Caki2 (cell line): ENCODE measurements around the gene ARVCF. TPM values are rescaled to one million over a fixed set of nuclear protein-coding genes. Genes with fewer than 3 reads are reported as not detected.
A peak's percentile ranks its signal among the peaks of the same experiment; 100 is the strongest.

ENCODE experiments used
- DNase-seq: peaks from one replicate; pipeline ENCODE4 v3.0.0-alpha.2; 2015; ENCODE audit warnings: low read depth
- in situ Hi-C: cut with HindIII; loops from 2 replicates; pipeline ENCODE4 v1.10.0; 2016; ENCODE audit warnings: low sequenced_read_pairs, low pct_unique_long_range_greater_than_20kb, mixed read lengths
- total RNA-seq: library from RNA; depleted of rRNA; stranded (reverse); fragments of >200 nt; shearing (Covaris generic); gene quantifications from 2 replicates; pipeline ENCODE4 v1.2.3, GENCODE V29; 2014; ENCODE audit warnings: low replicate concordance

ARVCF gene
- total RNA-seq, 1 experiment from 2014 or later, result 15.2 TPM

- in situ Hi-C loops, result no loop called here
Measured at GRCh38 chr22:19960491-19961200, 56.0 kb downstream of the ARVCF start.

GRCh38 chr22:19959587-19960490 lies 56.8 kb downstream of the ARVCF start:
- in situ Hi-C loops, result no loop called here

More at GRCh38 chr22:19960491-19961200, 56.0 kb downstream of the ARVCF start:
- no peak for DNase-seq

GRCh38 chr22:19959043-19959586 lies 57.5 kb downstream of the ARVCF start:
- in situ Hi-C loops, result no loop called here

More at GRCh38 chr22:19959587-19960490, 56.8 kb downstream of the ARVCF start:
- no peak for DNase-seq

GRCh38 chr22:19958083-19959042 lies 58.3 kb downstream of the ARVCF start:
- in situ Hi-C loops, result no loop called here
- peak; percentile 46 for DNase-seq

More at GRCh38 chr22:19959043-19959586, 57.5 kb downstream of the ARVCF start:
- peak; percentile 97 for DNase-seq

- DNase-seq, result no peak
- in situ Hi-C loops, result no loop called here
Measured at GRCh38 chr22:19957445-19957844, 59.2 kb downstream of the ARVCF start.

- in situ Hi-C loops, result no loop called here
- DNase-seq, result no peak
Measured at GRCh38 chr22:19955241-19956128, 61.1 kb downstream of the ARVCF start.

- no peak for DNase-seq
- in situ Hi-C loops, result no loop called here
Measured at GRCh38 chr22:19951346-19951745, 65.3 kb downstream of the ARVCF start.

GRCh38 chr22:19948057-19948760 lies 68.4 kb downstream of the ARVCF start:
- in situ Hi-C loops, result no loop called here

GRCh38 chr22:19943082-19944026 lies 73.3 kb downstream of the ARVCF start:
- peak; percentile 73 for DNase-seq
- in situ Hi-C loops, result no loop called here

More at GRCh38 chr22:19948057-19948760, 68.4 kb downstream of the ARVCF start:
- no peak for DNase-seq

GRCh38 chr22:19942157-19943081 lies 74.2 kb downstream of the ARVCF start:
- DNase-seq, result peak; percentile 45

GRCh38 chr22:19941365-19942082 lies 75.1 kb downstream of the ARVCF start, which contains the start of the genes COMT and TXNRD2:
Gene COMT, plus strand, starts transcription at chr22:19941772. Its CDS starts 20,755 bp downstream, at chr22:19962527.
Gene TXNRD2, minus strand, starts transcription at chr22:19941818. Its CDS starts 15 bp downstream, at chr22:19941803.
- peak; percentile 62 for DNase-seq
- in situ Hi-C loops, result no loop called here

More at GRCh38 chr22:19942157-19943081, 74.2 kb downstream of the ARVCF start:
- in situ Hi-C loops, result no loop called here

GRCh38 chr22:19940536-19941364 lies 75.9 kb downstream of the ARVCF start:
- in situ Hi-C loops, result no loop called here
- DNase-seq, result no peak
